H1 (cell line): ENCODE results near the gene SEZ6. TPM values are rescaled to one million over a fixed set of nuclear protein-coding genes. Genes with fewer than 3 reads are reported as not detected.

ENCODE experiments used
- CTCF ChIA-PET: fragments of 300-600 bp; sonication (Branson Sonifier 250); formaldehyde crosslinking; loops from one replicate; lab custom pipeline; 2021; ENCODE audit not compliant: partially characterized antibody; lab: Charles Lee
- POLR2A ChIA-PET: fragments of 300-600 bp; sonication (Branson Sonifier 250); formaldehyde crosslinking; loops from one replicate; lab custom pipeline; 2021; ENCODE audit warnings: inconsistent platforms; ENCODE audit not compliant: partially characterized antibody; lab: Charles Lee
- DNase-seq, 2 experiments: peaks; one replicate each; pipeline versions ENCODE4 v3.0.0 to v3.0.0-alpha.2; 2010 to 2022; ENCODE audit warnings: low spot score in 2 of 2, low read depth in 1 of 2, mixed read lengths in 1 of 2
- FAIRE-seq: peaks from 2 replicates; lab custom pipeline; 2011; peaks lifted over from hg19 to GRCh38; lab: Jason Lieb, UNC
- H2AFZ ChIP-seq: 2 replicates; pipeline ENCODE4 v1.8.1; 2012; ENCODE audit warnings: low read length, inconsistent platforms
- H2AK5ac ChIP-seq: 2 replicates; pipeline ENCODE4 v1.6.1; 2013; ENCODE audit warnings: low read depth, low read length
- H2BK120ac ChIP-seq: replicated peaks from 2 replicates; pipeline ENCODE3; 2013; ENCODE audit warnings: low read depth, low read length, inconsistent platforms
- H2BK12ac ChIP-seq: 2 replicates; pipeline ENCODE4 v1.6.1; 2013; ENCODE audit warnings: low read depth, low read length
- H2BK15ac ChIP-seq: 2 replicates; pipeline ENCODE4 v1.6.1; 2013; ENCODE audit warnings: low read length
- H2BK20ac ChIP-seq: 2 replicates; pipeline ENCODE4 v1.6.1; 2013; ENCODE audit warnings: low read length
- H2BK5ac ChIP-seq: 2 replicates; pipeline ENCODE4 v1.6.1; 2013; ENCODE audit warnings: low read depth, low read length
- H3K14ac ChIP-seq: 2 replicates; pipeline ENCODE4 v1.6.1; 2013; ENCODE audit warnings: inconsistent platforms; ENCODE audit not compliant: insufficient read length
- H3K18ac ChIP-seq: 2 replicates; pipeline ENCODE4 v1.6.1; 2013; ENCODE audit warnings: low read length; ENCODE audit errors: extremely low read depth
- H3K23ac ChIP-seq: 2 replicates; pipeline ENCODE4 v1.6.1; 2013; ENCODE audit warnings: inconsistent platforms; ENCODE audit not compliant: insufficient read length
- H3K23me2 ChIP-seq: 2 replicates; pipeline ENCODE4 v1.6.1; 2013; ENCODE audit warnings: low read depth, low read length
- H3K27ac ChIP-seq: 2 replicates; pipeline ENCODE4 v1.6.1; 2011; ENCODE audit warnings: low read depth, low read length, inconsistent platforms
- H3K27me3 ChIP-seq, 4 experiments: replicated peaks in 1 of 4; 1 replicate in 1 of 4; 2 replicates in 3 of 4; pipeline versions ENCODE4 v1.6.1 to v1.8.1; 2011 to 2013; ENCODE audit warnings: low read length in 3 of 4, mild to moderate bottlenecking in 3 of 4, inconsistent platforms in 2 of 4, mixed read lengths in 2 of 4, moderate library complexity in 1 of 4; ENCODE audit not compliant: control insufficient read depth in 3 of 4, insufficient read depth in 3 of 4; ENCODE audit errors: extremely low read depth in 1 of 4
- H3K36me3 ChIP-seq, 4 experiments: 2 replicates each; pipeline versions ENCODE4 v1.6.1 to v1.8.1; 2011 to 2013; ENCODE audit warnings: mild to moderate bottlenecking in 4 of 4, low read length in 3 of 4, moderate library complexity in 2 of 4, control low read depth in 1 of 4, inconsistent platforms in 1 of 4; ENCODE audit not compliant: insufficient read depth in 4 of 4, control insufficient read depth in 2 of 4
- H3K4ac ChIP-seq: replicated peaks from 2 replicates; pipeline ENCODE3; 2013; ENCODE audit warnings: low read length, low read depth, mixed read lengths, inconsistent platforms; ENCODE audit not compliant: insufficient read length
- H3K4me1 ChIP-seq, 4 experiments: replicated peaks in 1 of 4; 1 replicate in 1 of 4; 2 replicates in 3 of 4; pipeline versions ENCODE4 v1.6.1 to v1.8.1; 2011 to 2013; ENCODE audit warnings: low read length in 3 of 4, inconsistent platforms in 2 of 4, mixed read lengths in 1 of 4; ENCODE audit not compliant: insufficient read depth in 4 of 4, control insufficient read depth in 3 of 4
- H3K4me2 ChIP-seq, 2 experiments: 2 replicates each; pipeline versions ENCODE4 v1.6.1 to v1.8.1; 2011 to 2013; ENCODE audit warnings: low read depth in 2 of 2, low read length in 2 of 2, control low read depth in 1 of 2, inconsistent platforms in 1 of 2, mild to moderate bottlenecking in 1 of 2; ENCODE audit not compliant: insufficient read depth in 1 of 2
- H3K4me3 ChIP-seq, 4 experiments: fragments of 200-600, 300-600 bp in 1 of 4; sonication (generic), shearing (Covaris generic), sonication (Bioruptor Twin) in 1 of 4; 2 replicates each; pipeline versions ENCODE4 v1.5.1 to v1.8.1; 2011 to 2016; ENCODE audit warnings: low read length in 4 of 4, low read depth in 3 of 4, control low read depth in 2 of 4, inconsistent platforms in 2 of 4, mild to moderate bottlenecking in 2 of 4, mixed read lengths in 1 of 4, moderate library complexity in 1 of 4; ENCODE audit not compliant: insufficient read depth in 2 of 4; ENCODE audit errors: extremely low read depth in 1 of 4
- H3K56ac ChIP-seq: replicated peaks from 2 replicates; pipeline ENCODE3; 2013; ENCODE audit warnings: low read depth, mild to moderate bottlenecking, mixed read lengths, low read length, inconsistent platforms; ENCODE audit not compliant: insufficient read length
- H3K79me1 ChIP-seq: 2 replicates; pipeline ENCODE4 v1.6.1; 2013; ENCODE audit warnings: low read depth, low read length, control low read depth
- H3K79me2 ChIP-seq, 2 experiments: 2 replicates each; pipeline versions ENCODE4 v1.6.1 to v1.8.1; 2012 to 2013; ENCODE audit warnings: low read length in 2 of 2, mild to moderate bottlenecking in 2 of 2, inconsistent platforms in 1 of 2; ENCODE audit not compliant: insufficient read depth in 2 of 2, control insufficient read depth in 1 of 2
- H3K9ac ChIP-seq, 4 experiments: replicated peaks in 1 of 4; 1 replicate in 1 of 4; 2 replicates in 3 of 4; pipeline versions ENCODE4 v1.6.1 to v1.8.1; 2011 to 2013; ENCODE audit warnings: low read depth in 3 of 4, low read length in 3 of 4, control low read depth in 2 of 4, mild to moderate bottlenecking in 2 of 4, moderate library complexity in 2 of 4, inconsistent platforms in 1 of 4; ENCODE audit errors: extremely low read depth in 1 of 4
- H3K9me3 ChIP-seq, 2 experiments: 2 replicates each; pipeline versions ENCODE4 v1.6.1 to v1.8.1; 2012 to 2013; ENCODE audit warnings: mild to moderate bottlenecking in 2 of 2, moderate library complexity in 2 of 2, control low read depth in 1 of 2, inconsistent platforms in 1 of 2, low read depth in 1 of 2, low read length in 1 of 2, mixed read lengths in 1 of 2; ENCODE audit not compliant: insufficient read depth in 2 of 2
- H4K20me1 ChIP-seq, 2 experiments: replicated peaks in 1 of 2; 2 replicates each; pipeline versions ENCODE3 to v1.8.1; 2011 to 2013; ENCODE audit warnings: inconsistent platforms in 2 of 2, low read length in 2 of 2, mild to moderate bottlenecking in 1 of 2; ENCODE audit not compliant: insufficient read depth in 2 of 2, control insufficient read depth in 1 of 2
- H4K5ac ChIP-seq: 2 replicates; pipeline ENCODE4 v1.6.1; 2013; ENCODE audit warnings: low read length, low read depth, mixed read lengths, inconsistent platforms; ENCODE audit not compliant: insufficient read length
- H4K8ac ChIP-seq: 2 replicates; pipeline ENCODE4 v1.8.0; 2013; ENCODE audit warnings: mild to moderate bottlenecking, moderate library complexity, low read length, inconsistent platforms; ENCODE audit not compliant: insufficient read depth; ENCODE audit errors: extremely low read depth
- H4K91ac ChIP-seq: replicated peaks from 2 replicates; pipeline ENCODE3; 2013; ENCODE audit warnings: low read length, mixed read lengths, inconsistent platforms; ENCODE audit not compliant: insufficient read length
- POU5F1 ChIP-seq: IDR thresholded peaks from 2 replicates; pipeline ENCODE4 v1.6.1; 2011; ENCODE audit warnings: low read depth, mild to moderate bottlenecking, low read length, moderate library complexity
- RAD21 ChIP-seq, 2 experiments: IDR thresholded peaks in 1 of 2; conservative IDR thresholded peaks in 1 of 2; 2 replicates each; pipeline ENCODE4 v1.6.1; 2011; ENCODE audit warnings: low read depth in 2 of 2, low read length in 2 of 2, improper control_type of control experiment in 1 of 2, inconsistent platforms in 1 of 2, mild to moderate bottlenecking in 1 of 2, moderate library complexity in 1 of 2
- RXRA ChIP-seq: IDR thresholded peaks from 2 replicates; pipeline ENCODE4 v1.6.1; 2011; ENCODE audit warnings: low read depth, mild to moderate bottlenecking, low read length, moderate library complexity; ENCODE audit not compliant: insufficient read depth
- TAF7 ChIP-seq: optimal IDR thresholded peaks from 2 replicates; pipeline ENCODE3; 2011; ENCODE audit warnings: low read depth, mild to moderate bottlenecking, inconsistent platforms, low read length, moderate library complexity, borderline replicate concordance
- WGBS, 2 experiments: shearing (Covaris generic) in 1 of 2; methylation state at CpG; one replicate each; pipeline versions ENCODE4 v1.1.6 to v1.1.7; 2013 to 2015; ENCODE audit warnings: low lambda C conversion rate in 2 of 2, mixed read lengths in 2 of 2, inconsistent platforms in 1 of 2, low coverage in 1 of 2, missing lambda C conversion rate in 1 of 2; ENCODE audit not compliant: insufficient replicate concordance in 2 of 2, insufficient coverage in 1 of 2, insufficient read length in 1 of 2; ENCODE audit errors: extremely low coverage in 1 of 2, missing lambda C conversion rate in 1 of 2; 5-methylcytosine and 5-hydroxymethylcytosine counted together
- polyA plus RNA-seq, 7 experiments: library from polyadenylated mRNA; depleted of rRNA in 3 of 7; stranded (reverse) in 5 of 7; unstranded in 2 of 7; fragments of >200 nt in 5 of 7; fragments of 200-250 nt in 2 of 7; gene quantifications; 1 replicate in 5 of 7; 2 replicates in 1 of 7; 4 replicates in 1 of 7; pipeline versions ENCODE4 v1.2.1 to v1.2.3, GENCODE V29; 2011 to 2013; ENCODE audit warnings: missing spikeins in 2 of 7, mixed read lengths in 2 of 7
- total RNA-seq: library from RNA; stranded (reverse); fragmentation: NEBNext Ultra II Directional; extraction: Animal tissue kit (Norgen Biotek cat#: 25700); gene quantifications from 2 replicates; pipeline ENCODE4 v1.2.1, GENCODE V29; 2021
- TF ChIP-seq, protein P1 (sequence below), 3 experiments: IDR thresholded peaks; 1 replicate in 2 of 3; 2 replicates in 1 of 3; pipeline versions ENCODE4 v1.5.1 to v1.6.1; 2011; ENCODE audit warnings: low read length in 3 of 3, mild to moderate bottlenecking in 3 of 3, inconsistent platforms in 2 of 3, low read depth in 1 of 3, moderate library complexity in 1 of 3; ENCODE audit not compliant: insufficient read depth in 1 of 3; ENCODE audit errors: control extremely low read depth in 1 of 3

The SEZ6 gene
- total and polyA plus RNA-seq, 2 of the 8 experiments (the other 6 are each of a cell fraction or from before 2014, with no cell fraction given), result 6.9 to 16.1 TPM

DNA sequence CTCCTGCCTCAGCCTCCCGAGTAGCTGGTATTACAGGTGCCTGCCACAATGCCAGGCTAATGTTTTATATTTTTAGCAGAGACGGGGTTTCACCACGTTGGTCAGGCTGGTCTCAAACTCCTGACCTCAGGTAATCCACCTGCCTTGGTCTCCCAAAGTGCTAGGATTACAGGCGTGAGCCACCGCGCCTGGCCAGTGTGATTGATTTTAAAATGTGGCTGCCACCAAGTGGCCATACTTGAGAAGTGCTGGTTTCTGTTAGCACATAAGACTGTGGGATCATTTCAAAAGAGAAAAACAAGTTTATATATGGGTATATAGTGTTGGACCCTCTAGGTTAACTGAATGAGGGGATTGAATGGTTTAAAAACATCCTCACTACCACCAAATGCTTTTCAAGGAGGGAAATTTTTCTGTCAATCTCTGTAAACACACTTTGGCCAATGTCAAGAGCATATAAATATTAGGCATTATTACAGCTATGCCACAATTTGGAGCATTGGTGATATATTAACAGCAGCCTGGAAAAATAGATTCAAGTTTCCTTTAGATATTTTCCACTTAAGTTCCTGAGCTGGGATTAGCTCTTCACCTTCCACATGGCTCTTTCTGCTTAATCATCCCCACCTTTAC, 89.4 kb downstream of the SEZ6 start:
- no peak overlapping the region for H2BK20ac ChIP-seq
- TF ChIP-seq TAF7 (no peak), POU5F1 (no peak), RXRA (no peak), RAD21 (IDR thresholded peaks at IDR 0.05 in 1 of 2, conservative IDR thresholded peaks at IDR 0.05 in 1 of 2; ENCODE audit: low read depth in 2 of 2, low read length in 2 of 2) (peak; percentile 33 to 51; a peak in 3 of 4 replicates)
- TF ChIP-seq, protein P1, sequence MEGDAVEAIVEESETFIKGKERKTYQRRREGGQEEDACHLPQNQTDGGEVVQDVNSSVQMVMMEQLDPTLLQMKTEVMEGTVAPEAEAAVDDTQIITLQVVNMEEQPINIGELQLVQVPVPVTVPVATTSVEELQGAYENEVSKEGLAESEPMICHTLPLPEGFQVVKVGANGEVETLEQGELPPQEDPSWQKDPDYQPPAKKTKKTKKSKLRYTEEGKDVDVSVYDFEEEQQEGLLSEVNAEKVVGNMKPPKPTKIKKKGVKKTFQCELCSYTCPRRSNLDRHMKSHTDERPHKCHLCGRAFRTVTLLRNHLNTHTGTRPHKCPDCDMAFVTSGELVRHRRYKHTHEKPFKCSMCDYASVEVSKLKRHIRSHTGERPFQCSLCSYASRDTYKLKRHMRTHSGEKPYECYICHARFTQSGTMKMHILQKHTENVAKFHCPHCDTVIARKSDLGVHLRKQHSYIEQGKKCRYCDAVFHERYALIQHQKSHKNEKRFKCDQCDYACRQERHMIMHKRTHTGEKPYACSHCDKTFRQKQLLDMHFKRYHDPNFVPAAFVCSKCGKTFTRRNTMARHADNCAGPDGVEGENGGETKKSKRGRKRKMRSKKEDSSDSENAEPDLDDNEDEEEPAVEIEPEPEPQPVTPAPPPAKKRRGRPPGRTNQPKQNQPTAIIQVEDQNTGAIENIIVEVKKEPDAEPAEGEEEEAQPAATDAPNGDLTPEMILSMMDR (IDR thresholded peaks at IDR 0.05; ENCODE audit: control extremely low read depth in 1 of 3, insufficient read depth in 1 of 3, low read depth in 1 of 3, low read length in 3 of 3), result peak; percentile 30 to 61 (median 47)
- no peak overlapping the region for H3K9ac ChIP-seq
- FAIRE-seq, result no peak
- no peak overlapping the region for H2AK5ac ChIP-seq
- no peak overlapping the region for H3K18ac ChIP-seq
- 77% methylated on average over 6 of the region's 6 CpGs; no CpG with 5 or more reads in 1 of the 2 experiments for WGBS, 2 experiments
- no peak for DNase-seq
- H4K5ac ChIP-seq, result no peak overlapping the region
- no peak overlapping the region for H4K8ac ChIP-seq
- H2BK12ac ChIP-seq, result no peak overlapping the region
- no peak overlapping the region for H3K23ac ChIP-seq
- ChIA-PET CTCF (interaction anchor here (0.5 to 16.4 kb wide), 21 partner anchors 7 to 214 kb away, joined by 3 to 123 read pairs (median 4); partner anchors contain the start of genes DHRS13 and TLCD1), POLR2A (interaction anchor here (1.0 to 2.4 kb wide), 6 partner anchors 9 to 196 kb away, joined by 3 to 7 read pairs (median 5); partner anchors contain the start of gene RPL23A)
- no peak overlapping the region for H3K27ac ChIP-seq
- H4K91ac ChIP-seq, result no peak overlapping the region
- H2AFZ ChIP-seq, result no peak overlapping the region
- H3K4me2 ChIP-seq, result no peak overlapping the region
- H3K79me1 ChIP-seq, result peaks cover 3% of the 10 kb centered on the region; the same call in 1 of the 2 replicates
- peaks cover 5 to 16% of the 10 kb centered on the region in 2 experiments for H4K20me1 ChIP-seq
- H3K23me2 ChIP-seq, result no peaks in the 10 kb centered on the region
- no peak overlapping the region for H3K4ac ChIP-seq
- no peaks in the 10 kb centered on the region; a peak in 2 of 7 replicates for H3K4me1 ChIP-seq
- no peak overlapping the region for H3K14ac ChIP-seq
- H3K79me2 ChIP-seq, result 0 out of 4 replicates have a peak, but pooled peaks cover 0 to 2% of the 10 kb centered on the region in 2 experiments
- no peak overlapping the region for H3K4me3 ChIP-seq
- no peak overlapping the region for H3K56ac ChIP-seq
- H2BK5ac ChIP-seq, result no peak overlapping the region
- H2BK120ac ChIP-seq, result no peak overlapping the region
- no peaks in the 10 kb centered on the region for H3K9me3 ChIP-seq
- H3K36me3 ChIP-seq, result peaks cover 49 to 87% (median 84%) of the 10 kb centered on the region in 4 experiments
- no peak overlapping the region for H2BK15ac ChIP-seq
- no peaks in the 10 kb centered on the region for H3K27me3 ChIP-seq
